CD4-positive, CD25-positive, alpha-beta regulatory T cell (primary cell): Measurements from ENCODE around the gene SIPA1L3. TPM values are rescaled to one million over a fixed set of nuclear protein-coding genes. Genes with fewer than 3 reads are reported as not detected.

Experiments used
- ATAC-seq, 2 donors: fragments of 150-1000 bp; cut with Tn5 transposase; one replicate each; pipeline ENCODE4 v1.10.0; 2021; ENCODE audit warnings: low read depth in 2 of 2, moderate number of reproducible peaks in 2 of 2, moderate library complexity in 1 of 2
- DNase-seq, 3 donors: peaks; one replicate each; pipeline versions ENCODE4 v3.0.0 to v3.0.0-alpha.2; 2012 to 2022; ENCODE audit warnings: mixed read lengths in 1 of 3
- H3K27ac ChIP-seq: one replicate; pipeline ENCODE4 v1.7.0; 2013; ENCODE audit warnings: mild to moderate bottlenecking, low read length; ENCODE audit not compliant: insufficient read depth, poor library complexity, severe bottlenecking
- H3K27me3 ChIP-seq: one replicate; pipeline ENCODE4 v1.7.0; 2013; ENCODE audit warnings: low read length; ENCODE audit not compliant: control insufficient read depth, insufficient read depth
- H3K36me3 ChIP-seq: one replicate; pipeline ENCODE4 v1.7.0; 2013; ENCODE audit warnings: mild to moderate bottlenecking, low read length, moderate library complexity; ENCODE audit not compliant: control insufficient read depth, insufficient read depth
- H3K4me1 ChIP-seq: 2 replicates; pipeline ENCODE4 v1.7.0; 2013; ENCODE audit warnings: mild to moderate bottlenecking, low read length; ENCODE audit not compliant: insufficient read depth, control insufficient read depth, poor library complexity, severe bottlenecking
- H3K4me3 ChIP-seq: one replicate; pipeline ENCODE4 v1.7.0; 2013; ENCODE audit warnings: low read depth, mild to moderate bottlenecking, low read length, moderate library complexity
- H3K9me3 ChIP-seq, 2 experiments: 1 replicate in 1 of 2; 2 replicates in 1 of 2; pipeline ENCODE4 v1.7.0; 2013; ENCODE audit warnings: low read length in 2 of 2, mild to moderate bottlenecking in 1 of 2, moderate library complexity in 1 of 2; ENCODE audit not compliant: control insufficient read depth in 2 of 2
- H3K27ac Mint-ChIP-seq, 3 donors: one replicate each; pipeline ENCODE4 v1.8.0; 2020 to 2022; ENCODE audit warnings: mild to moderate bottlenecking in 3 of 3, mixed read lengths in 3 of 3, moderate library complexity in 2 of 3
- H3K27me3 Mint-ChIP-seq: one replicate; pipeline ENCODE4 v1.8.0; 2022; ENCODE audit warnings: mild to moderate bottlenecking, mixed read lengths
- H3K36me3 Mint-ChIP-seq: one replicate; pipeline ENCODE4 v1.8.0; 2020; ENCODE audit warnings: mixed read lengths
- H3K4me1 Mint-ChIP-seq, 4 donors: one replicate each; pipeline ENCODE4 v1.8.0; 2020 to 2022; ENCODE audit warnings: mixed read lengths in 4 of 4, mild to moderate bottlenecking in 1 of 4
- H3K4me3 Mint-ChIP-seq, 4 donors: one replicate each; pipeline ENCODE4 v1.8.0; 2020 to 2022; ENCODE audit warnings: mild to moderate bottlenecking in 4 of 4, mixed read lengths in 4 of 4, moderate library complexity in 3 of 4
- H3K9me3 Mint-ChIP-seq, 7 donors: one replicate each; pipeline ENCODE4 v1.8.0; 2020 to 2022; ENCODE audit warnings: mixed read lengths in 7 of 7, mild to moderate bottlenecking in 3 of 7, moderate library complexity in 2 of 7
- polyA plus RNA-seq, 4 donors: library from polyadenylated mRNA; unstranded; fragments of 300-500 nt; fragmentation: Illumina TruSeq; gene quantifications; one replicate each; pipeline ENCODE4 v1.2.3, GENCODE V29; 2021
- total RNA-seq: library from RNA; stranded (reverse); gene quantifications from one replicate; pipeline ENCODE4 v1.2.3, GENCODE V29; 2022

Gene SIPA1L3
- total and polyA plus RNA-seq, 5 donors from 2014 or later = 0.41 to 27.6 (median 1.7) TPM

DNA sequence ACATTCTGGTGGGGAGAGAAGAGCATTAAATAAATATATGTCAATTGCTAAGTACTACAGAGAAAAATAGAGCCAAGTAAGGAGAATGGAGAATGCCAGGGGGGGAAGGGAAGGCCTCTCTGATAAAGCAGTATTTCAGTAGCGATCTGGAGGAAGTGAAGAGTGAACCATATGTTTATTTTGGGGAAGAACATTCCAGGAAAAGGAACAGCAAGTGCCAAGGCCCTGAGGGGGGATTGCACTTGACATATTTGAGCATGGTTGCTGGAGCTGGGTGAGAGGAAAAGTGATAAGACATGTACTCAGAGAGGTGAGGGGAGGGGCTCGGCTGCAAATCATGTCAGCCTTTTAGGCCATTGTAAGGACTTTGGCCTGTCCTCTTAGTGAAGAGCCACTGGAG is 31.0 kb upstream of the SIPA1L3 start:
- H3K4me1 Mint-ChIP-seq = no peaks in the 10 kb centered on the region
- Histone ChIP-seq H3K36me3 (no peaks in the 10 kb centered on the region), H3K9me3 (no peaks in the 10 kb centered on the region), H3K4me3 (no peak overlapping the region), H3K4me1 (no peaks in the 10 kb centered on the region), H3K27me3 (no peaks in the 10 kb centered on the region), H3K27ac (no peak overlapping the region)
- no peak overlapping the region for H3K4me3 Mint-ChIP-seq
- ATAC-seq (no peak), DNase-seq (no peak)
- no peaks in the 10 kb centered on the region for H3K27me3 Mint-ChIP-seq
- peaks cover 0 to 3% (median 0%) of the 10 kb centered on the region in 7 donors for H3K9me3 Mint-ChIP-seq
- peak overlapping the region in 1 of 3 donors; percentile 20 for H3K27ac Mint-ChIP-seq
- H3K36me3 Mint-ChIP-seq = no peaks in the 10 kb centered on the region

DNA sequence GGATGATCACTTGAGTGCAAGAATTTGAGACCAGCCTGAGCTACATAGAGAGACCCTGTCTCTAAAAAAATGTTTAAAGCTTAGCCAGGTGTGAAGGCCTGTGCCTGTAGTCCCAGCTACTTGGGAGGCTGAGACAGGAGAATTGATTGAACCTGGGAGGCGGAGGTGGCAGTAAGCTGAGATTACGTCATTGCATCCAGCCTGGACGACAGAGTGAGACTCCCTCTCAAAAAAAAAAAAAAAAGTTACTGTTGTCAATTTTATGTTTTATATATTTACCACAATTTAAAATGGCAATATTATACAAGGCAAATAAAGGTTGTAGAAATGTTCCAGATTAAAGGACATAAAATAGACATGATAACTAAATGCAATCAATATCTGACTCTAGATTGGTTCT is 29.9 kb upstream of the SIPA1L3 start:
- DNase-seq = no peak
- Mint-ChIP-seq H3K9me3 (peaks cover 0 to 6% (median 3%) of the 10 kb centered on the region in 7 donors), H3K4me1 (no peaks in the 10 kb centered on the region), H3K27ac (no peak overlapping the region), H3K36me3 (no peaks in the 10 kb centered on the region), H3K27me3 (no peaks in the 10 kb centered on the region), H3K4me3 (no peak overlapping the region)
- no peaks in the 10 kb centered on the region for H3K36me3 ChIP-seq
- peaks cover 5 to 7% of the 10 kb centered on the region in 2 experiments for H3K9me3 ChIP-seq
- H3K27ac ChIP-seq = no peak overlapping the region
- ATAC-seq = no peak
- H3K27me3 ChIP-seq = no peaks in the 10 kb centered on the region
- H3K4me3 ChIP-seq = no peak overlapping the region
- no peaks in the 10 kb centered on the region for H3K4me1 ChIP-seq

DNA sequence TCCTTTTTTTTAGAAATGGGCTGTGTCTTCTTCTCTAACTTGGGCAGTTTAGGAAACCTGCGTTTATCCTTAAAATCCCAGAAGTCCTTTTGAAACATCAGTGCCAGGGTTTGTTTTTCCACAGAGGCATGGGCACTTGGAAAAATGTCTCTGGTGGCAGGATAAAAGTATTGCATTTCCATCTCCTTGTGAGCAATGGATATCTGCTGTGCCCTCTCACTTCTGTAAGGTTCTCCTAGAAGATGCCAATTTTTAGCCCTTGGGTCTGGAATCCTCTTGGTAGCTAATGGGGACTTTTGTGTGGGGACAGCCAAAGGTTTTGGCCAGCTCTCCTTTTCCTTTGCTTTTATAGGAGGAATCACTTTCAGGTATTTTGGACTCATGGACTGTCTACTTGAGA is 21.6 kb upstream of the SIPA1L3 start:
- no peak for DNase-seq
- ATAC-seq = no peak
- no peaks in the 10 kb centered on the region for H3K36me3 ChIP-seq
- H3K27ac ChIP-seq = no peak overlapping the region
- H3K9me3 ChIP-seq = peaks cover 13 to 18% of the 10 kb centered on the region in 2 experiments
- Mint-ChIP-seq H3K4me1 (no peaks in the 10 kb centered on the region), H3K27me3 (no peaks in the 10 kb centered on the region), H3K36me3 (no peaks in the 10 kb centered on the region), H3K9me3 (peaks cover 0 to 32% (median 11%) of the 10 kb centered on the region in 7 donors), H3K4me3 (no peak overlapping the region), H3K27ac (no peak overlapping the region)
- no peaks in the 10 kb centered on the region for H3K4me1 ChIP-seq
- no peak overlapping the region for H3K4me3 ChIP-seq
- peaks cover 4% of the 10 kb centered on the region for H3K27me3 ChIP-seq

DNA sequence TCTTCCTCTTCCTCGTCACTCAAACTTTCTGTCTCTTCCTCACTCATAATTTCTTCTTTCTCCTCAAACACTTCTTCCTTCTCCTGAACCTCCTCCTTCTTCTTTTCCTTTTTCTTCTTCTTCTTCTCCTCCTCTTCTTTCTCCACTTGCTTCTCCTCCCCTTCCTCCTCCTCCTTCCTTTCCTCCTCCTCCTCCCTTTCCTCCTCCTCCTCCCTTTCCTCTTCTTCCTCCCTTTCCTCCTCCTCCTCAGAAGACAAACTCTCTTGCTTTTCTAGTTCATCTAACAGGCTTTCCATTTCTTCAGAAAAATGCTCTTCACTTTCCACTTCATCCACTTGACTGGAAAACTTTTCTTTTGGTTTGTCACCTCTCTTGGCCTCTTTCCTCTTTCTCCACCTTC is 20.4 kb upstream of the SIPA1L3 start:
- no peak overlapping the region for H3K4me3 Mint-ChIP-seq

DNA sequence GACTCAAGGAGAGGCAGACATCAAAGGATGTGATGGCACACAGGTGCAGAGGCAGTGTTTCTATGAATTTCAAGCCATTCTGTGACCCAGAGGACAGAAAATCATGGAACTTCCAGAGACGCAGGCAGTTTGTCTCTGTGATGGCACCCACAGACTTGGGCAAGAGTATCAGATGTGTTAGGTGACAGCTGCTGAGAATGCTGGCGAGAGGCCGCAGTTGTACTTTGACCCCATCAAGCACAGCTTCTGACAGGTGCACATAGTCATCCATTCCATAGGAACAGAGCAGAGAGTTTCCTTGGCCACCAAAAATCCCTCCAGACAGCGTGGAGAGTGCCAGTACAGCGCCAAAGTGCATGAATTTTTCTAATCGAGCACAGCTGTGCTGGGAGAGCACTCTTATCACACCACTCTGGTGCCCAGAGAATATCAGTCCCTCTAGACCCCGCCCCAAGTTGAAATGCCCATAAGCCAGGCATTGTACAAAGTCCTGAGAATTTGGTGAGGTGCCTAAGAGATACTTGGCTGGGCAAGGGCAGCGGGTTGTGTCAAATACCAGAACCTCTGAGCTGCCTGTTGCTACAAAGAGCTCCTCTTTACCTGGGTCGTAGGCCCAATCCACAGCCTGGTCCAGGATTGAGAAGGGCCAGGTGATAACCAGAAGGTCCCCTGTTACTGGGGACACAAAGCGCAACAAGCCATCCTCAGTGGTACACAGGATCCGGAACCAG is 13.0 kb upstream of the SIPA1L3 start:
- DNase-seq = no peak
- Histone ChIP-seq H3K36me3 (no peaks in the 10 kb centered on the region), H3K4me3 (no peak overlapping the region), H3K27me3 (peaks cover 5% of the 10 kb centered on the region), H3K27ac (no peak overlapping the region), H3K9me3 (no peaks in the 10 kb centered on the region), H3K4me1 (no peaks in the 10 kb centered on the region)
- Mint-ChIP-seq H3K36me3 (peaks cover 3% of the 10 kb centered on the region), H3K4me3 (no peak overlapping the region), H3K4me1 (peaks cover 0 to 4% (median 3%) of the 10 kb centered on the region in 4 donors), H3K27me3 (peaks cover 13% of the 10 kb centered on the region), H3K9me3 (peaks cover 0 to 5% (median 0%) of the 10 kb centered on the region in 7 donors), H3K27ac (no peak overlapping the region)
- ATAC-seq = no peak

More for the DNA sequence above, 20.4 kb upstream of the SIPA1L3 start:
- Histone ChIP-seq H3K4me1 (no peaks in the 10 kb centered on the region), H3K4me3 (no peak overlapping the region), H3K27ac (no peak overlapping the region), H3K27me3 (peaks cover 6% of the 10 kb centered on the region), H3K36me3 (no peaks in the 10 kb centered on the region), H3K9me3 (peaks cover 11 to 16% of the 10 kb centered on the region in 2 experiments)
- no peak for ATAC-seq
- H3K27ac Mint-ChIP-seq = no peak overlapping the region
- no peak for DNase-seq
- H3K36me3 Mint-ChIP-seq = no peaks in the 10 kb centered on the region
- peaks cover 0 to 32% (median 11%) of the 10 kb centered on the region in 7 donors for H3K9me3 Mint-ChIP-seq
- H3K27me3 Mint-ChIP-seq = peaks cover under 1% of the 10 kb centered on the region
- H3K4me1 Mint-ChIP-seq = no peaks in the 10 kb centered on the region

DNA sequence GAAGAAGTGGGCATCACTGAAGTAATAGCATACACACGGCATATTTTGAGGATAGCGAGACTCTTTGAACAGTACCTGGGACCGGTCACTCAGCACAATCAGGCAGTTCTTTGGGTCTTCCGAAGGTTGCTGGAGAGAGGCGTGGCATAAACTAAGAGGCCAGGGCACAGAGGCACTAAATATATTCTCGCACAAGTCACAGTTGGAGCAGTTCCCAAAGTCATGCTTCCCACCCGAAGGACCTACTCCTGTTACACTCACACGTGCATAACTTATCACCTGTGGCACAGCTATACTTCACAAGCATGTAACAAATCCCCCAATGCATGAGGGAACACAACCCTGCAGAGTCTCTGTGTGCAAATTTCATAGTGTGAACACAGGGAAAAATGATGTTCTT is 10.8 kb upstream of the SIPA1L3 start:
- Histone ChIP-seq H3K27me3 (peaks cover 5% of the 10 kb centered on the region), H3K4me1 (no peaks in the 10 kb centered on the region), H3K36me3 (no peaks in the 10 kb centered on the region), H3K4me3 (no peak overlapping the region), H3K27ac (no peak overlapping the region), H3K9me3 (no peaks in the 10 kb centered on the region)
- Mint-ChIP-seq H3K36me3 (peaks cover 3% of the 10 kb centered on the region), H3K9me3 (peaks cover 0 to 3% (median 0%) of the 10 kb centered on the region in 7 donors), H3K4me1 (peaks cover 0 to 4% (median 3%) of the 10 kb centered on the region in 4 donors), H3K27me3 (peaks cover 13% of the 10 kb centered on the region), H3K27ac (no peak overlapping the region), H3K4me3 (no peak overlapping the region)
- DNase-seq (no peak), ATAC-seq (no peak)

DNA sequence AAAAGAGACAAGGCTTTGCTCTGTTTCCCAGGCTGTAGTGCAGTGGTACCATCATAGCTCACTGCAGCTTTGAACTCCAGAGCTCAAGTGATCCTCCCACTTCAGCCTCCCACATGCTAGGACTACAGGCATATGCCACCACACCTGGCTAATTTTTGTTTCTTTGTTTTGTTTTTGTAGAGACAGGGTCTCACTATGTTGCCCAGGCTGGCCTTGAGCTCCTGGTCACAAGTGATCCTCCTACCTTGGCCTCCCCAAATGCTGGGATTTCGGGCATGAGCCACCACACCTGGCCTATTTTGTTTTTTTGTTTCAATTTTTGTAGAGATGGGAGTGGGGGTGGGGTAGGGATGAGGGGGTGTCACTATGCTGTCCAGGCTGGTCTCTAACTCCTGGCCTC is 7.6 kb upstream of the SIPA1L3 start:
- no peaks in the 10 kb centered on the region for H3K36me3 ChIP-seq
- ATAC-seq (no peak), DNase-seq (no peak)
- H3K9me3 ChIP-seq = no peaks in the 10 kb centered on the region
- no peaks in the 10 kb centered on the region for H3K4me1 ChIP-seq
- H3K27me3 ChIP-seq = no peaks in the 10 kb centered on the region
- Mint-ChIP-seq H3K27me3 (no peaks in the 10 kb centered on the region), H3K4me3 (no peak overlapping the region), H3K9me3 (peaks cover 0 to 1% (median 0%) of the 10 kb centered on the region in 7 donors), H3K4me1 (peaks cover 0 to 4% (median 3%) of the 10 kb centered on the region in 4 donors), H3K36me3 (no peaks in the 10 kb centered on the region), H3K27ac (no peak overlapping the region)
- H3K4me3 ChIP-seq = no peak overlapping the region
- H3K27ac ChIP-seq = no peak overlapping the region

DNA sequence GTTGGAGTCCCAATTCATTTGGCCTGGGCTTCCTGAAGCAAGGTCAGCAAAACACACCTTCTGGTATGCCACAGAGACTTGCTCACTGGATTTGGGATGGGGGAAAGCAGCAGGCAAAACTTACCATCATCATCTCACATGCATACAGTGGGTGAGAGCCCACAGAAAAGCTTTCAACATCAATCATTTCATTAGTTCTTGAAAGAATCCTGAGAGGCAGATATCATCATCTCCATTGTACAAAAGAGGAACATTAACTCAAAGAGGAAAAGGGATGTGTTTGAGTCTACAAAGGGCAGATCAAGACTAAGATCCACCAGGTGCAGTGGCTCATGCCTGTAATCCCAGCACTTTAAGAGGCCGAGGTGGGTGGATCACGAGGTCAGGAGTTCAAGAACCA is 7.0 kb upstream of the SIPA1L3 start:
- Histone ChIP-seq H3K27ac (no peak overlapping the region), H3K4me3 (no peak overlapping the region), H3K4me1 (no peaks in the 10 kb centered on the region), H3K27me3 (no peaks in the 10 kb centered on the region), H3K9me3 (no peaks in the 10 kb centered on the region), H3K36me3 (no peaks in the 10 kb centered on the region)
- no peak overlapping the region for H3K27ac Mint-ChIP-seq
- H3K27me3 Mint-ChIP-seq = no peaks in the 10 kb centered on the region
- peaks cover 0 to 4% (median 3%) of the 10 kb centered on the region in 4 donors for H3K4me1 Mint-ChIP-seq
- H3K9me3 Mint-ChIP-seq = peaks cover 0 to 1% (median 0%) of the 10 kb centered on the region in 7 donors
- no peak overlapping the region for H3K4me3 Mint-ChIP-seq
- no peak for DNase-seq
- H3K36me3 Mint-ChIP-seq = no peaks in the 10 kb centered on the region
- ATAC-seq = no peak
